Activated CD4-positive, alpha-beta T cell treated with anti-CD3 and anti-CD28 coated beads, Interleukin-2, amount 10 ng/mL, durations not matched to agents 7 days and 5 days (primary cell): ENCODE data around the gene PYGO1. TPM values are rescaled to one million over a fixed set of nuclear protein-coding genes. Genes with fewer than 3 reads are reported as not detected.
A peak's percentile ranks its signal among the peaks of the same experiment; 100 is the strongest.

ENCODE experiments used
- CTCF ChIA-PET: fragments of 350-600 bp; sonication (Branson Sonifier 250); formaldehyde crosslinking; loops from one replicate; lab custom pipeline; 2021; ENCODE audit warnings: antibody characterized with exemption; lab: Charles Lee
- POLR2A ChIA-PET: fragments of 350-600 bp; sonication (Branson Sonifier 250); formaldehyde crosslinking; loops from one replicate; lab custom pipeline; 2021; ENCODE audit warnings: antibody characterized with exemption; lab: Charles Lee
- DNase-seq: peaks from one replicate; pipeline ENCODE4 v3.0.0-alpha.2; 2020
- H3K27ac Mint-ChIP-seq: one replicate; pipeline ENCODE4 v1.8.0; 2021; ENCODE audit warnings: mild to moderate bottlenecking, moderate library complexity, mixed read lengths
- H3K27me3 Mint-ChIP-seq: one replicate; pipeline ENCODE4 v1.8.0; 2021; ENCODE audit warnings: mixed read lengths
- H3K36me3 Mint-ChIP-seq: one replicate; pipeline ENCODE4 v1.8.0; 2021; ENCODE audit warnings: low read depth, mixed read lengths
- H3K4me1 Mint-ChIP-seq: one replicate; pipeline ENCODE4 v1.8.0; 2021; ENCODE audit warnings: mixed read lengths
- H3K4me3 Mint-ChIP-seq: one replicate; pipeline ENCODE4 v1.8.0; 2021; ENCODE audit warnings: mild to moderate bottlenecking, moderate library complexity, mixed read lengths
- H3K9me3 Mint-ChIP-seq: one replicate; pipeline ENCODE4 v1.8.0; 2021; ENCODE audit warnings: mixed read lengths
- total RNA-seq, 2 experiments: library from RNA; stranded (reverse); gene quantifications; one replicate each; pipeline ENCODE4 v1.2.3, GENCODE V29; 2021

The PYGO1 gene
- total RNA-seq, 2 experiments from 2014 or later, result 0.06 TPM; not detected in 1

DNA sequence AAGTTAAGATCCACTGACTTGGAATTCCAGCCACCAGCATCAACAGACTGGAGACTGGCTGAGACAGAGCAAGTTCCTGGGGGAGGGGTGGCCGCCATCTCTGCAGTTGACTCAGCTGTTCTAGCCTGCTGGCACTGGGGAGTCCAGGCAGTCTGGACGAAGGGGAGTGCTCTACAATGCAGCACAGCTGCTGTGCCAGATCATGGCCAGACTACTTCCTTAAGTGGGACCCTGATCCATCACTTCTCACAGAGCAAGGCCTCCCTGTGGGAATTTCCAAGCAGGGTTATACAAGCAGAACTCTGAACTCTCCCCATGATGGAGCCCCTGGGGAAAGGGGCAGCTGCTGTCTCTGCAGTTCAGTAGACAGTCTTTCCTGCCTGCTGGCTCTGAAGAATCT is 35.2 kb downstream of the PYGO1 start:
- Mint-ChIP-seq H3K27ac (no peak overlapping the region), H3K36me3 (no peaks in the 10 kb centered on the region), H3K4me1 (no peaks in the 10 kb centered on the region), H3K4me3 (no peak overlapping the region), H3K27me3 (peaks cover 5% of the 10 kb centered on the region), H3K9me3 (peaks cover 25% of the 10 kb centered on the region)
- ChIA-PET POLR2A (no interaction called here), CTCF (no interaction called here)
- DNase-seq, result no peak

DNA sequence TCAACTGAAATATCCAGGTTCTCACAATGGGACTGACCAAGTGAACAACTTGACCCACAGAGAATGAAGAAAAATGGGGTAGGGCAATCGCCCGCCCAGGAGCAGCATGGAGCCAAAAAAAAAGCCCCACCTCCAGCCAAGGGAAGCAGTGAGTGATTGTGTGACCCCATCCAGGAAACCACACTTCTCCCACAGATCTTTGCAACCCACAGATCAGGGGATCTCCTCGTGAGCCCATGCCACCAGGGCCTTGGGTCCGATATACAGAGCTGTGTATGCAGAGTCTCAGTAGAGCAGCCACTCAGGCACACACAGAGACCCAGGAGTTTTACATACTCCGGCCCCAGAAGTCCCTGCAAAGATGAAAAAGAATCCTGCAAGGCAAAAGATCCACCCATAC is 35.7 kb downstream of the PYGO1 start:
- Mint-ChIP-seq H3K27me3 (peaks cover 5% of the 10 kb centered on the region), H3K9me3 (peaks cover 25% of the 10 kb centered on the region), H3K4me1 (no peaks in the 10 kb centered on the region), H3K4me3 (no peak overlapping the region), H3K27ac (no peak overlapping the region), H3K36me3 (no peaks in the 10 kb centered on the region)
- ChIA-PET POLR2A (no interaction called here), CTCF (interaction anchor here (0.6 kb wide), 1 partner anchor 112 kb away, joined by 3 read pairs; no protein-coding TSS in a partner anchor)
- DNase-seq, result no peak

DNA sequence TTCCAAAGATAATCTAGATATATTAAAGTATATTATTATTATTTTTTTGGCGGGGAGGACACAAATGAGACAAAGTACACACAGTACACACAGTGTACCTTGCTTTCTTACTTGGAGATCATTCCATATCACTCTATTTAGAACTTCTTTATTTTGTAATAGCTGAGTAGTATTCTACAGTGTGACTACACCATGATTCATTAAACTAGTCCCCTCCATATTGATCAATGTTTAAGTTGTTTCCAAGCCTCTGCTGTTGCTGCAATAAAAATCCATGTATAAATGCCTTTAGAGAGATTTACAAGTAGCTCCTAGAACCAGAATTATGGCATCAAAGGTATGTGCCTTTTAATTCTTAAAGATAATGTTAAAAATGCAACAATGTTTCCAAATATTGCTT is 38.8 kb downstream of the PYGO1 start:
- no peak overlapping the region for H3K4me3 Mint-ChIP-seq
- no peaks in the 10 kb centered on the region for H3K36me3 Mint-ChIP-seq
- POLR2A ChIA-PET, result no interaction called here
- no peak for DNase-seq
- no peaks in the 10 kb centered on the region for H3K4me1 Mint-ChIP-seq
- H3K9me3 Mint-ChIP-seq, result peaks cover 4% of the 10 kb centered on the region
- CTCF ChIA-PET, result no interaction called here
- peaks cover 10% of the 10 kb centered on the region for H3K27me3 Mint-ChIP-seq
- H3K27ac Mint-ChIP-seq, result no peak overlapping the region

DNA sequence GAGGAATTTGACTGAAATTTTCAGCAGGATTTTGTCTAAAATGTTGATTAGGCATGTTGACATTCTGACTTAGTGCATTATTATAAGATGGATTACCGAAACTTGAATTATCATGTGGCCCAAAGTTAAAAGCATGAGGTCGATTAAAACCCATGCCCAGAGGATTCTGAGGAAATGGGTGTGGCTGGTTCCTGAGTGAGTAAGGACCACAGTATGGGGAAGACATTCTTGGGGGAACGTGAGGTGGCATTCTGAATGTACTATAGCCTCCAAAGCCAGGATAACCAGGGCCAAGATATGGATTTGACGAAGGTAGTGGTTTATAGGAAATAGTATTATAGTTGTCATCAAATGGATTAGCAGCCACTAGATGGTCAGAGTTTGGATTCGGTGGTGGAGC is 41.4 kb downstream of the PYGO1 start:
- ChIA-PET CTCF (no interaction called here), POLR2A (no interaction called here)
- no peak overlapping the region for H3K27ac Mint-ChIP-seq
- no peaks in the 10 kb centered on the region for H3K4me1 Mint-ChIP-seq
- peaks cover 20% of the 10 kb centered on the region for H3K27me3 Mint-ChIP-seq
- DNase-seq, result no peak
- H3K4me3 Mint-ChIP-seq, result no peak overlapping the region
- no peaks in the 10 kb centered on the region for H3K36me3 Mint-ChIP-seq
- H3K9me3 Mint-ChIP-seq, result no peaks in the 10 kb centered on the region

GRCh38 chr15:55535436-55535835 is 52.7 kb downstream of the PYGO1 start:
- H3K27me3 Mint-ChIP-seq, result peaks cover 6% of the 10 kb centered on the region
- peak; percentile 17 for DNase-seq
- H3K4me1 Mint-ChIP-seq, result peaks cover 3% of the 10 kb centered on the region
- POLR2A ChIA-PET, result no interaction called here
- CTCF ChIA-PET, result interaction anchor here (0.7 kb wide), 1 partner anchor 9 kb away, joined by 3 read pairs; no protein-coding TSS in a partner anchor
- H3K4me3 Mint-ChIP-seq, result no peak overlapping the region
- H3K9me3 Mint-ChIP-seq, result no peaks in the 10 kb centered on the region
- H3K36me3 Mint-ChIP-seq, result no peaks in the 10 kb centered on the region
- H3K27ac Mint-ChIP-seq, result no peak overlapping the region

DNA sequence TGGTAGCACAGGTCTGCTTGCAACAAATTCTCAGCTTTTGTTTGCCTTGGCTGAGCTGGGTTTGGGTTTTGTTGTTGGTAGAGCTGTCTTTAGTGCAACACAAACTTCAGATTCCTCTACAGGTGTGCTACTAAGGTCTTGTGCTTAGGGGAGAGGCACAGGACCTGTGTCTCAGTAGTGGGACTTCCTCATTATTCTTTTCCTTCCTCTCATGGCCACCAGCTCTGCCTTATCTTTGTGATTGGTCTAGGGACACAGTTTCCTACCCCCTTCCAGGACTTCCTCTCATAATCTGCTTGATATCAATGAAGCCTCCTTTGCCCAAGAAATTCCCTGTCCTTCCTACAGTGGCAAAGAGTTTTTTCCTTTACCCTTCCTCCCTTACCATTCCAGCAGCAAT is 55.2 kb downstream of the PYGO1 start:
- peaks cover 2% of the 10 kb centered on the region for H3K27me3 Mint-ChIP-seq
- POLR2A ChIA-PET, result no interaction called here
- H3K36me3 Mint-ChIP-seq, result no peaks in the 10 kb centered on the region
- peaks cover 3% of the 10 kb centered on the region for H3K4me1 Mint-ChIP-seq
- H3K9me3 Mint-ChIP-seq, result no peaks in the 10 kb centered on the region
- CTCF ChIA-PET, result no interaction called here
- H3K27ac Mint-ChIP-seq, result no peak overlapping the region
- no peak for DNase-seq
- H3K4me3 Mint-ChIP-seq, result no peak overlapping the region

GRCh38 chr15:55530861-55531313 is 57.3 kb downstream of the PYGO1 start:
- no peak overlapping the region for H3K4me3 Mint-ChIP-seq
- peaks cover 5% of the 10 kb centered on the region for H3K4me1 Mint-ChIP-seq
- H3K36me3 Mint-ChIP-seq, result no peaks in the 10 kb centered on the region
- POLR2A ChIA-PET, result no interaction called here
- H3K27me3 Mint-ChIP-seq, result peaks cover 4% of the 10 kb centered on the region
- DNase-seq, result no peak
- CTCF ChIA-PET, result interaction anchor here (0.5 to 1.6 kb wide), 3 partner anchors 14 to 600 kb away, joined by 3 to 6 read pairs (median 3); no protein-coding TSS in a partner anchor
- H3K27ac Mint-ChIP-seq, result no peak overlapping the region
- H3K9me3 Mint-ChIP-seq, result no peaks in the 10 kb centered on the region

- Mint-ChIP-seq H3K27me3 (peaks cover 13% of the 10 kb centered on the region), H3K4me1 (peaks cover 2% of the 10 kb centered on the region), H3K4me3 (no peak overlapping the region), H3K27ac (no peak overlapping the region), H3K9me3 (no peaks in the 10 kb centered on the region), H3K36me3 (no peaks in the 10 kb centered on the region)
- ChIA-PET POLR2A (no interaction called here), CTCF (interaction anchor here (0.6 kb wide), 3 partner anchors 14 to 109 kb away, joined by 3 to 6 read pairs (median 3); no protein-coding TSS in a partner anchor)
- DNase-seq, result no peak
Observed at GRCh38 chr15:55528812-55529211, 59.3 kb downstream of the PYGO1 start.

- peaks cover 25% of the 10 kb centered on the region for H3K27me3 Mint-ChIP-seq
- no peaks in the 10 kb centered on the region for H3K36me3 Mint-ChIP-seq
- no peak overlapping the region for H3K27ac Mint-ChIP-seq
- ChIA-PET POLR2A (no interaction called here), CTCF (interaction anchor here (1.2 to 1.4 kb wide), 3 partner anchors 8 to 112 kb away, joined by 3 to 4 read pairs (median 3); no protein-coding TSS in a partner anchor)
- peaks cover 12% of the 10 kb centered on the region for H3K4me1 Mint-ChIP-seq
- no peaks in the 10 kb centered on the region for H3K9me3 Mint-ChIP-seq
- no peak for DNase-seq
- no peak overlapping the region for H3K4me3 Mint-ChIP-seq
Observed at GRCh38 chr15:55527150-55527549, 61.0 kb downstream of the PYGO1 start.

GRCh38 chr15:55526559-55527036 is 61.5 kb downstream of the PYGO1 start:
- ChIA-PET POLR2A (no interaction called here), CTCF (interaction anchor here (0.6 to 1.4 kb wide), 6 partner anchors 8 to 252 kb away, joined by 3 to 5 read pairs (median 3); no protein-coding TSS in a partner anchor)
- no peak overlapping the region for H3K4me3 Mint-ChIP-seq
- H3K36me3 Mint-ChIP-seq, result no peaks in the 10 kb centered on the region
- DNase-seq, result peak; percentile 25
- H3K9me3 Mint-ChIP-seq, result no peaks in the 10 kb centered on the region
- no peak overlapping the region for H3K27ac Mint-ChIP-seq
- H3K4me1 Mint-ChIP-seq, result peaks cover 12% of the 10 kb centered on the region
- H3K27me3 Mint-ChIP-seq, result peaks cover 25% of the 10 kb centered on the region

- Mint-ChIP-seq H3K9me3 (no peaks in the 10 kb centered on the region), H3K27me3 (peaks cover 31% of the 10 kb centered on the region), H3K4me3 (no peak overlapping the region), H3K27ac (no peak overlapping the region), H3K4me1 (peaks cover 12% of the 10 kb centered on the region), H3K36me3 (no peaks in the 10 kb centered on the region)
- CTCF ChIA-PET, result no interaction called here
- DNase-seq, result no peak
- POLR2A ChIA-PET, result no interaction called here
Observed at GRCh38 chr15:55522742-55523450, 65.2 kb downstream of the PYGO1 start.

DNA sequence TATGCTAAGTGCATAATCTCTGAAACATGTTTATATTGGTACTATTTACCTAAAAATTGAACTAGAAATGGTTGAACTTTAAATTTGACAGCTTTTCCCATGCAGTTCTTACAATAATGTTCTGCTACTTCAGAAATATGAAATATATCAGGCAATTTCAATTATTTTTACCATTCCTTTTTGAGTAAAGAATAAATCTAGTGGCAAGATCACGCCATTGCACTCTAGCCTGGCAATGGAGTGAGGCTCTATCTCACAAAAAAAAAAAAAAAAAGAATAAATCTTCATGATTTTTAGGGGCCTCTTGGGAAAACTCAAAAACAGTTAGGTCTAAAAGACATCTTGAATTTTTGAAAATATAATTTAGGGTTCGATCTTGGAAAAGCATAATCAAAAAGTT is 69.5 kb downstream of the PYGO1 start:
- no peaks in the 10 kb centered on the region for H3K36me3 Mint-ChIP-seq
- no peak overlapping the region for H3K27ac Mint-ChIP-seq
- no peaks in the 10 kb centered on the region for H3K9me3 Mint-ChIP-seq
- CTCF ChIA-PET, result no interaction called here
- peaks cover 19% of the 10 kb centered on the region for H3K27me3 Mint-ChIP-seq
- DNase-seq, result no peak
- POLR2A ChIA-PET, result no interaction called here
- no peak overlapping the region for H3K4me3 Mint-ChIP-seq
- H3K4me1 Mint-ChIP-seq, result peaks cover 10% of the 10 kb centered on the region

GRCh38 chr15:55518009-55518408 is 70.1 kb downstream of the PYGO1 start:
- Mint-ChIP-seq H3K4me3 (no peak overlapping the region), H3K27me3 (peaks cover 13% of the 10 kb centered on the region), H3K36me3 (no peaks in the 10 kb centered on the region), H3K4me1 (peaks cover 6% of the 10 kb centered on the region), H3K9me3 (no peaks in the 10 kb centered on the region), H3K27ac (no peak overlapping the region)
- CTCF ChIA-PET, result interaction anchor here (0.5 kb wide), 1 partner anchor 1072 kb away, joined by 3 read pairs; no protein-coding TSS in a partner anchor
- no peak for DNase-seq
- POLR2A ChIA-PET, result no interaction called here
